Loucy (cell line): ENCODE measurements around the gene CCDC12.

Experiments
- H2AFZ ChIP-seq: fragments of 200-600 bp; sonication (generic); 2 replicates; pipeline ENCODE4 v1.6.0; 2016; ENCODE audit warnings: antibody characterized with exemption, mild to moderate bottlenecking, low read length, moderate library complexity
- H3F3A ChIP-seq: fragments of 200-600 bp; 2 replicates; pipeline ENCODE4 v1.6.0; 2016; ENCODE audit warnings: antibody characterized with exemption, low read depth, mild to moderate bottlenecking
- H3K27me3 ChIP-seq: fragments of 200-600 bp; sonication (generic); 2 replicates; pipeline ENCODE4 v1.6.1; 2014; ENCODE audit warnings: low read length, mild to moderate bottlenecking; ENCODE audit not compliant: insufficient read depth, poor library complexity, severe bottlenecking
- H3K36me3 ChIP-seq: fragments of 200-600 bp; sonication (generic); 2 replicates; pipeline ENCODE4 v1.6.1; 2016; ENCODE audit warnings: low read length; ENCODE audit not compliant: insufficient read depth
- H3K4me1 ChIP-seq: fragments of 200-600 bp; sonication (generic); 2 replicates; pipeline ENCODE4 v1.5.1; 2014; ENCODE audit warnings: low read length, mild to moderate bottlenecking; ENCODE audit not compliant: insufficient read depth, poor library complexity, severe bottlenecking
- H3K4me2 ChIP-seq: fragments of 200-600 bp; sonication (generic); 2 replicates; pipeline ENCODE4 v1.6.0; 2014; ENCODE audit warnings: antibody characterized with exemption, low read length, low read depth, mild to moderate bottlenecking; ENCODE audit not compliant: poor library complexity, severe bottlenecking
- H3K4me3 ChIP-seq: fragments of 200-600 bp; sonication (generic); 2 replicates; pipeline ENCODE4 v1.5.1; 2014; ENCODE audit warnings: low read length, mild to moderate bottlenecking, mixed read lengths; ENCODE audit not compliant: poor library complexity, severe bottlenecking
- H3K79me2 ChIP-seq: fragments of 200-600 bp; sonication (generic); 2 replicates; pipeline ENCODE4 v1.6.1; 2014; ENCODE audit warnings: low read length; ENCODE audit not compliant: insufficient read depth
- H3K9ac ChIP-seq: fragments of 200-600 bp; sonication (generic); 2 replicates; pipeline ENCODE4 v1.6.0; 2014; ENCODE audit warnings: mild to moderate bottlenecking, low read depth, low read length, moderate library complexity; ENCODE audit not compliant: poor library complexity, severe bottlenecking
- H3K9me2 ChIP-seq: fragments of 200-600 bp; sonication (generic); replicated peaks from 2 replicates; pipeline ENCODE4 v1.6.1; 2016; ENCODE audit warnings: low read depth, low read length, mixed read lengths
- H3K9me3 ChIP-seq: fragments of 200-600 bp; sonication (generic); 2 replicates; pipeline ENCODE4 v1.6.1; 2014; ENCODE audit warnings: mild to moderate bottlenecking, antibody characterized with exemption, low read length, low read depth; ENCODE audit not compliant: insufficient read depth
- H4K20me1 ChIP-seq: fragments of 200-600 bp; sonication (generic); 2 replicates; pipeline ENCODE4 v1.6.0; 2014; ENCODE audit warnings: antibody characterized with exemption, low read length, mild to moderate bottlenecking; ENCODE audit not compliant: insufficient read depth, poor library complexity, severe bottlenecking
- EZH2phosphoT487 ChIP-seq: fragments of 200-600 bp; IDR thresholded peaks from 2 replicates; pipeline ENCODE4 v1.6.1; 2018; ENCODE audit warnings: antibody characterized with exemption, mild to moderate bottlenecking, moderate library complexity, borderline replicate concordance
- TF ChIP-seq, protein P1 (sequence below): fragments of 200-600 bp; sonication (generic); conservative IDR thresholded peaks from 2 replicates; pipeline ENCODE4 v1.5.1; 2014; ENCODE audit warnings: mild to moderate bottlenecking, antibody characterized with exemption, low read length

The CCDC12 gene

GRCh38 chr3:46908986-46909534, 67.5 kb downstream of the CCDC12 start:
- no peak overlapping the region for H3K4me3 ChIP-seq
- no peak overlapping the region for H3K4me2 ChIP-seq
- no peaks in the 10 kb centered on the region for H3K9me3 ChIP-seq
- H3F3A ChIP-seq: no peaks in the 10 kb centered on the region
- no peaks in the 10 kb centered on the region for H3K79me2 ChIP-seq
- H4K20me1 ChIP-seq: no peaks in the 10 kb centered on the region
- no peaks in the 10 kb centered on the region for H3K27me3 ChIP-seq
- no peak overlapping the region for H2AFZ ChIP-seq
- H3K4me1 ChIP-seq: peaks cover 4% of the 10 kb centered on the region
- H3K9ac ChIP-seq: no peak overlapping the region
- H3K9me2 ChIP-seq: no peaks in the 10 kb centered on the region
- H3K36me3 ChIP-seq: no peaks in the 10 kb centered on the region
- TF ChIP-seq, protein P1, sequence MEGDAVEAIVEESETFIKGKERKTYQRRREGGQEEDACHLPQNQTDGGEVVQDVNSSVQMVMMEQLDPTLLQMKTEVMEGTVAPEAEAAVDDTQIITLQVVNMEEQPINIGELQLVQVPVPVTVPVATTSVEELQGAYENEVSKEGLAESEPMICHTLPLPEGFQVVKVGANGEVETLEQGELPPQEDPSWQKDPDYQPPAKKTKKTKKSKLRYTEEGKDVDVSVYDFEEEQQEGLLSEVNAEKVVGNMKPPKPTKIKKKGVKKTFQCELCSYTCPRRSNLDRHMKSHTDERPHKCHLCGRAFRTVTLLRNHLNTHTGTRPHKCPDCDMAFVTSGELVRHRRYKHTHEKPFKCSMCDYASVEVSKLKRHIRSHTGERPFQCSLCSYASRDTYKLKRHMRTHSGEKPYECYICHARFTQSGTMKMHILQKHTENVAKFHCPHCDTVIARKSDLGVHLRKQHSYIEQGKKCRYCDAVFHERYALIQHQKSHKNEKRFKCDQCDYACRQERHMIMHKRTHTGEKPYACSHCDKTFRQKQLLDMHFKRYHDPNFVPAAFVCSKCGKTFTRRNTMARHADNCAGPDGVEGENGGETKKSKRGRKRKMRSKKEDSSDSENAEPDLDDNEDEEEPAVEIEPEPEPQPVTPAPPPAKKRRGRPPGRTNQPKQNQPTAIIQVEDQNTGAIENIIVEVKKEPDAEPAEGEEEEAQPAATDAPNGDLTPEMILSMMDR: no peak
- no peak for TF ChIP-seq EZH2phosphoT487

- no peak overlapping the region for H2AFZ ChIP-seq
- H3K79me2 ChIP-seq: no peaks in the 10 kb centered on the region
- TF ChIP-seq, protein P1: no peak
- TF ChIP-seq EZH2phosphoT487: no peak
- no peaks in the 10 kb centered on the region for H3F3A ChIP-seq
- no peaks in the 10 kb centered on the region for H3K9me2 ChIP-seq
- H3K36me3 ChIP-seq: no peaks in the 10 kb centered on the region
- H3K27me3 ChIP-seq: no peaks in the 10 kb centered on the region
- no peak overlapping the region for H3K4me3 ChIP-seq
- no peaks in the 10 kb centered on the region for H3K9me3 ChIP-seq
- peaks cover 4% of the 10 kb centered on the region for H3K4me1 ChIP-seq
- H3K9ac ChIP-seq: no peak overlapping the region
- H4K20me1 ChIP-seq: no peaks in the 10 kb centered on the region
- no peak overlapping the region for H3K4me2 ChIP-seq
Measured at GRCh38 chr3:46908294-46908985, 68.1 kb downstream of the CCDC12 start.

DNA sequence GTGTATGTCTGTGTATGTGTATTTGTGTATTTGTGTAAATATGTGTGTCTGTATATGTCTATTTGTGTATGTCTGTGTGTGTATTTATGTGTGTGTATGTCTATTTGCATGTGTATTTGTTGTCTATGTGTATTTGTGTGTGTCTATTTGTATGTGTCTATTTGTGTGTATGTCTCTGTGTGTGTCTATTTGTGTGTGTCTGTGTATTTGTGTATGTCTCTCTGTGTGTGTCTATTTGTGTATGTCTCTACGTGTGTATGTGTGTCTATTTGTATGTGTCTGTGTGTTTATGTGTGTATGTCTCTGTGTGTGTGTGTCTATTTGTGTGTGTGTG, 68.6 kb downstream of the CCDC12 start:
- no peak overlapping the region for H3K4me2 ChIP-seq
- TF ChIP-seq EZH2phosphoT487: no peak
- TF ChIP-seq, protein P1: no peak
- H3K9ac ChIP-seq: no peak overlapping the region
- H2AFZ ChIP-seq: no peak overlapping the region
- no peaks in the 10 kb centered on the region for H3F3A ChIP-seq
- no peaks in the 10 kb centered on the region for H3K9me3 ChIP-seq
- H4K20me1 ChIP-seq: no peaks in the 10 kb centered on the region
- no peaks in the 10 kb centered on the region for H3K9me2 ChIP-seq
- no peaks in the 10 kb centered on the region for H3K27me3 ChIP-seq
- H3K4me1 ChIP-seq: peaks cover 4% of the 10 kb centered on the region
- no peak overlapping the region for H3K4me3 ChIP-seq
- H3K36me3 ChIP-seq: no peaks in the 10 kb centered on the region
- no peaks in the 10 kb centered on the region for H3K79me2 ChIP-seq
